Measurements from ENCODE around the gene RAI1. TPM values are rescaled to one million over a fixed set of nuclear protein-coding genes. Genes with fewer than 3 reads are reported as not detected.
A peak's percentile ranks its signal among the peaks of the same experiment; 100 is the strongest.
"Not testable (repeated sequence)": the region's sequence is repeated elsewhere in the genome, so short reads cannot be mapped to it uniquely, and the experiment has no call there.

RAI1 gene, protein sequence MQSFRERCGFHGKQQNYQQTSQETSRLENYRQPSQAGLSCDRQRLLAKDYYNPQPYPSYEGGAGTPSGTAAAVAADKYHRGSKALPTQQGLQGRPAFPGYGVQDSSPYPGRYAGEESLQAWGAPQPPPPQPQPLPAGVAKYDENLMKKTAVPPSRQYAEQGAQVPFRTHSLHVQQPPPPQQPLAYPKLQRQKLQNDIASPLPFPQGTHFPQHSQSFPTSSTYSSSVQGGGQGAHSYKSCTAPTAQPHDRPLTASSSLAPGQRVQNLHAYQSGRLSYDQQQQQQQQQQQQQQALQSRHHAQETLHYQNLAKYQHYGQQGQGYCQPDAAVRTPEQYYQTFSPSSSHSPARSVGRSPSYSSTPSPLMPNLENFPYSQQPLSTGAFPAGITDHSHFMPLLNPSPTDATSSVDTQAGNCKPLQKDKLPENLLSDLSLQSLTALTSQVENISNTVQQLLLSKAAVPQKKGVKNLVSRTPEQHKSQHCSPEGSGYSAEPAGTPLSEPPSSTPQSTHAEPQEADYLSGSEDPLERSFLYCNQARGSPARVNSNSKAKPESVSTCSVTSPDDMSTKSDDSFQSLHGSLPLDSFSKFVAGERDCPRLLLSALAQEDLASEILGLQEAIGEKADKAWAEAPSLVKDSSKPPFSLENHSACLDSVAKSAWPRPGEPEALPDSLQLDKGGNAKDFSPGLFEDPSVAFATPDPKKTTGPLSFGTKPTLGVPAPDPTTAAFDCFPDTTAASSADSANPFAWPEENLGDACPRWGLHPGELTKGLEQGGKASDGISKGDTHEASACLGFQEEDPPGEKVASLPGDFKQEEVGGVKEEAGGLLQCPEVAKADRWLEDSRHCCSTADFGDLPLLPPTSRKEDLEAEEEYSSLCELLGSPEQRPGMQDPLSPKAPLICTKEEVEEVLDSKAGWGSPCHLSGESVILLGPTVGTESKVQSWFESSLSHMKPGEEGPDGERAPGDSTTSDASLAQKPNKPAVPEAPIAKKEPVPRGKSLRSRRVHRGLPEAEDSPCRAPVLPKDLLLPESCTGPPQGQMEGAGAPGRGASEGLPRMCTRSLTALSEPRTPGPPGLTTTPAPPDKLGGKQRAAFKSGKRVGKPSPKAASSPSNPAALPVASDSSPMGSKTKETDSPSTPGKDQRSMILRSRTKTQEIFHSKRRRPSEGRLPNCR (N-terminal part only)
- total RNA-seq: 10 to 100 TPM; 20.3 to 46.1 (median 30.4) TPM

DNA sequence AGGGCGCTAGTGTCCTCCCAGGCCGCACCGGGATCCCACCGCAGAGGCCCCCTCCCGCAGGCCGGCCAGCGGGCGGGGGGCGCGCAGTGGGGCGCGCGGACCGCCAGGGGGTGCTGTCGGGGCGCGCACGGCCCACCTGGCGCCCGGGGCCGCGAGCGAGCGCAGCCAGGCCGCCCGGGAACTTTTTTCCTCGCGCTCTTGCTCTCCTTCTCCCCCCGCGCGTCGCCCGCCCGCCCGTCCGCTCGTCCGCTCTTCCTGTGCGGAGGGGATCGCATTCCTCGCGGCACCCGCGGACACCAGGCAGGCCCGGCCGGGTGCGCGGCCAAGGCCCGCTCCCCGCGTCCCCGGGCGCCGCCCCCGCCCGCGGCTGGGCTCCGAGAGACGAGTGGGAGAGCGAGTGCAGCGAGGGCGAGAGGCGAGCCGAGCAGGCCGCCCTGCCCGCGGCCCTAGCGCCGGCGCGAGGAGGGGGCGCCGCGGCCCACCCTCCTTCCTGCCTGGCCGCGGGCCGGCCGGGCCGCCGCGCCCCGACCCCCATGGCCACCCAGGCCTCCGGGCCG is at the start of gene RAI1:
RAI1 (plus strand) TSS at position 272 of the 557 bp plus-strand sequence. CDS start 111,491 bp downstream, outside the sequence.
- DNase-seq (ENCODE audit: low spot score in 2 of 2): peak in 1 of 2 donors; percentile 85
- TF ChIP-seq EP300 (IDR thresholded peaks at IDR 0.05) (no peak), POLR2A (IDR thresholded peaks at IDR 0.05) (peak in 1 of 2 donors; percentile 33), POLR2AphosphoS5 (IDR thresholded peaks at IDR 0.05) (peak in 2 of 3 donors; percentile 48 to 54)
- TF ChIP-seq, protein P1, sequence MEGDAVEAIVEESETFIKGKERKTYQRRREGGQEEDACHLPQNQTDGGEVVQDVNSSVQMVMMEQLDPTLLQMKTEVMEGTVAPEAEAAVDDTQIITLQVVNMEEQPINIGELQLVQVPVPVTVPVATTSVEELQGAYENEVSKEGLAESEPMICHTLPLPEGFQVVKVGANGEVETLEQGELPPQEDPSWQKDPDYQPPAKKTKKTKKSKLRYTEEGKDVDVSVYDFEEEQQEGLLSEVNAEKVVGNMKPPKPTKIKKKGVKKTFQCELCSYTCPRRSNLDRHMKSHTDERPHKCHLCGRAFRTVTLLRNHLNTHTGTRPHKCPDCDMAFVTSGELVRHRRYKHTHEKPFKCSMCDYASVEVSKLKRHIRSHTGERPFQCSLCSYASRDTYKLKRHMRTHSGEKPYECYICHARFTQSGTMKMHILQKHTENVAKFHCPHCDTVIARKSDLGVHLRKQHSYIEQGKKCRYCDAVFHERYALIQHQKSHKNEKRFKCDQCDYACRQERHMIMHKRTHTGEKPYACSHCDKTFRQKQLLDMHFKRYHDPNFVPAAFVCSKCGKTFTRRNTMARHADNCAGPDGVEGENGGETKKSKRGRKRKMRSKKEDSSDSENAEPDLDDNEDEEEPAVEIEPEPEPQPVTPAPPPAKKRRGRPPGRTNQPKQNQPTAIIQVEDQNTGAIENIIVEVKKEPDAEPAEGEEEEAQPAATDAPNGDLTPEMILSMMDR (IDR thresholded peaks at IDR 0.05): peak; percentile 77 to 93
- no peaks in the 10 kb centered on the region for H3K36me3 ChIP-seq
- 3% methylated on average over 6 of the region's 84 CpGs for WGBS
- H3K4me3 ChIP-seq: peak within 1 kb of the TSS; percentile 76
- H3K4me1 ChIP-seq: peaks cover 46% of the 10 kb centered on the region
- no peaks in the 10 kb centered on the region for H3K9me3 ChIP-seq
- H3K27me3 ChIP-seq: no peaks in the 10 kb centered on the region
- peak within 1 kb of the TSS; percentile 91 for H3K27ac ChIP-seq

DNA sequence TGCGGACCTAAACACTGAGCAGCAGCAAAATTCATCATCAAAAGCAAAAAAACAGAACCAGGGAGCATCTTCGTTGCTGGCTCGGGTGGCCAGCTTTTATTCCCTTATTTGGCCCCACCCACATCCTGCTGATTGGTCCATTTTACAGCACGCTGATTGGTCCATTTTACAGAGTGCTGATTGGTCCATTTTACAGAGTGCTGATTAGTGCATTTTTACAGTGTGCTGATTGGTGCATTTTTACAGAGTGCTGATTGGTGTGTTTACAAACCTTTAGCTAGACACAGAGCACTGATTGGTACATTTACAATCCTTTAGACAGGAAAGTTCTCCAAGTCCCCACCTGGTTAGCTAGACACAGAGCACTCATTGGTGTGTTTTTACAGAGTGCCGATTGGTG is 48.6 kb upstream of the RAI1 start:
- not testable (repeated sequence) for H3K27ac ChIP-seq; DNase-seq (ENCODE audit: low spot score in 2 of 2); H3K36me3 ChIP-seq; H3K9me3 ChIP-seq; H3K4me3 ChIP-seq; H3K27me3 ChIP-seq; H3K4me1 ChIP-seq
- 85% methylated on average over 5 of the region's 5 CpGs for WGBS

DNA sequence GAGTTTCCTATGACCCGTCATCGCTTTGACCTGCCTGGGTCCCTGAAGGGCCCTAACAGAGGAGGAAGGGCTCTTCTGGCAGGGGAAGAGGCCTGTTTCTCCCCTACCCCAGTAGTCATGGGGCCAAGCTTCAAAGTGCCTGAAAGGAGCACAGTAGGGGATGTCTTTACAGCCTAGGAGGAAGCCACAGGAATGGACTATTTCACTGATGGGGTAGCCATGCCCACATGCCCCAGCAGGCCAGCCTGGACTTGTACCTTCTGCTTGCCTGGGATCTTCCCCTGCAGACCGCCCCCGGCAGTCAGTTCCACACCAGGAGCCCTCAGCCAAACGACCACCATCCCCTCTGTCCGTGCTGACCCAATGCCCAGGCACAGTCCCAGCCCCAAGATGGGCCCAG is 47.9 kb upstream of the RAI1 start:
- no peaks in the 10 kb centered on the region for H3K9me3 ChIP-seq
- H3K27me3 ChIP-seq: no peaks in the 10 kb centered on the region
- H3K27ac ChIP-seq: no peak overlapping the region
- no peak overlapping the region for H3K4me3 ChIP-seq
- no peak for TF ChIP-seq POLR2AphosphoS5 (IDR thresholded peaks at IDR 0.05)
- TF ChIP-seq, protein P1 (IDR thresholded peaks at IDR 0.05): no peak
- no peak for TF ChIP-seq EP300 (IDR thresholded peaks at IDR 0.05)
- TF ChIP-seq POLR2A (IDR thresholded peaks at IDR 0.05): no peak
- no peak for DNase-seq (ENCODE audit: low spot score in 2 of 2)
- WGBS: 94% methylated on average over 2 of the region's 6 CpGs
- no peaks in the 10 kb centered on the region for H3K36me3 ChIP-seq
- H3K4me1 ChIP-seq: no peaks in the 10 kb centered on the region

DNA sequence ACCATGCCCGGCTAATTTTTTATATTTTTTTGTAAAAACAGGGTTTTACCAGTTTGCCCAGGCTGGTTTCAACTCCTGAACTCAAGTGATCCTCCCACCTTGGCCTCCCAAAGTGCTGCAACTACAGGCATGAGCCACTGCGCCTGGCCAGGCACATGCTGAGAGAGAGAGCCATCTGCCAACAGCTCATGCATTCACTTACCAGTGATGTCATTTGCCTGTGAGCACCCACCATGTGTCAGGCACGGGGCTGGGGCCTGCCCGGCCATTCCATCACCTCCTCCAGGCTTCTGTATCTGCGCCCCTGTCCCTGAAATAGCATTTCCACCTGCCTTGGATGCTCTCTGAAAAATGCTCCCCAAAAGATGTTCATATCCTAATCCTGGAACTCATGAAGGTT is 46.1 kb upstream of the RAI1 start:
- no peak overlapping the region for H3K4me3 ChIP-seq
- H3K4me1 ChIP-seq: no peaks in the 10 kb centered on the region
- no peak overlapping the region for H3K27ac ChIP-seq
- no peaks in the 10 kb centered on the region for H3K36me3 ChIP-seq
- TF ChIP-seq POLR2AphosphoS5 (IDR thresholded peaks at IDR 0.05): no peak
- TF ChIP-seq, protein P1 (IDR thresholded peaks at IDR 0.05): no peak
- no peak for TF ChIP-seq POLR2A (IDR thresholded peaks at IDR 0.05)
- TF ChIP-seq EP300 (IDR thresholded peaks at IDR 0.05): no peak
- no peaks in the 10 kb centered on the region for H3K27me3 ChIP-seq
- DNase-seq (ENCODE audit: low spot score in 2 of 2): no peak
- H3K9me3 ChIP-seq: no peaks in the 10 kb centered on the region
- WGBS: 80% methylated on average over 5 of the region's 5 CpGs

DNA sequence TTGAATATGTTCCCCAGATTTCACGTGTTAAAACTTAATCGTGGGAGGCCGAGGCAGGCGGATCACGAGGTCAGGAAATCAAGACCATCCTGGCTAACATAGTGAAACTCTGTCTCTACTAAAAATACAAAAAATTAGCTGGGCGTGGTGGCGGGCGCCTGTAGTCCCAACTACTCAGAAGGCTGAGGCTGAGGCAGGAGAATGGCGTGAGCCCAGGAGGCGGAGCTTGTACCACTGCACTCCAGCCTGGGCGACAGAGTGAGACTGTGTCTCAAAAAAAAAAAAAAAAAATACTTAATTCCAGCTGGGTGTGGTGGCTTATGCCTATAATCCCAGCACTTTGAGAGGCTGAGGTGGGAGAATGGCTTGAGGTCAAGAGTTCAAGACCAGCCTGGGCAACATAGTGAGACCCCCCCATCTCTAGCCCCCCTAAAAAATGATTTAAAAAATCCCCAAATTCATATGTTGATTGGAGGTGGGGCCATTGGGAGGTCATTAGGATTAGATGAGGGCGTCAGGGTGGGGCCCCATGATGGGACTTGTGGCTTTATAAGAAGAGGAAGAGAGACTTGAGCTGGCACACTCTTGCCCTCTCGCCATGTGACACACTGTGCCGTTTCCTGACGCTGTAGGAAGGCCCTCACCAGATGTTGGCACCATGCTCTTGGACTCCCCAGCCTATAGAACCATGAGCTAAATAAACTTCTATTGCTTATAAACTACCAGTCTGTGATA is 45.6 kb upstream of the RAI1 start:
- not testable (repeated sequence) for H3K27ac ChIP-seq; H3K4me3 ChIP-seq; H3K36me3 ChIP-seq; H3K9me3 ChIP-seq; H3K27me3 ChIP-seq; H3K4me1 ChIP-seq; DNase-seq (ENCODE audit: low spot score in 2 of 2)
- WGBS: 70% methylated on average over 15 of the region's 15 CpGs

Data from suprapubic skin (tissue), 4 donors.